ENCODE results near the gene SKA1.
A peak's percentile ranks its signal among the peaks of the same experiment; 100 is the strongest.
"Not testable (repeated sequence)": the region's sequence is repeated elsewhere in the genome, so short reads cannot be mapped to it uniquely, and the experiment has no call there.

Gene SKA1

DNA sequence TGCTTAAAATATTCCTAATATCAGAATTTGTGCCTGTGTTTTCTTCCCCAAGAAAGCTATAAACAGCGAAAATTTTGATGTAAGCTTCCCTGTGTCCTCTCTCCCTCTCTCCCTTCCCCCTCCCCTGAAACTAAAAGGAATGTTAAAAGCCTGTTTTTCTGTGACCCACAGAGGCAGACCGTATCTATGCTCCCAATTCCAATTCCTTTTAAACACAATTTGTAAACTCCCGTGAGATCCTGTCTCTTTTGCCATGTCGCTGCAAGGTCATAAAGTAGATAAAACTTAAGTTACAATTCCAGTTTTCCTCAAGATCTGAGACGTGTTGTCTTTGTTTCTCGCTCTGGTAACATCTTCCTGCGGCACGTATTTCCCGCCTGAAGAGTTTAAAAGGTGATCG is 23.3 kb downstream of the SKA1 start:
- TF ChIP-seq, protein P1, sequence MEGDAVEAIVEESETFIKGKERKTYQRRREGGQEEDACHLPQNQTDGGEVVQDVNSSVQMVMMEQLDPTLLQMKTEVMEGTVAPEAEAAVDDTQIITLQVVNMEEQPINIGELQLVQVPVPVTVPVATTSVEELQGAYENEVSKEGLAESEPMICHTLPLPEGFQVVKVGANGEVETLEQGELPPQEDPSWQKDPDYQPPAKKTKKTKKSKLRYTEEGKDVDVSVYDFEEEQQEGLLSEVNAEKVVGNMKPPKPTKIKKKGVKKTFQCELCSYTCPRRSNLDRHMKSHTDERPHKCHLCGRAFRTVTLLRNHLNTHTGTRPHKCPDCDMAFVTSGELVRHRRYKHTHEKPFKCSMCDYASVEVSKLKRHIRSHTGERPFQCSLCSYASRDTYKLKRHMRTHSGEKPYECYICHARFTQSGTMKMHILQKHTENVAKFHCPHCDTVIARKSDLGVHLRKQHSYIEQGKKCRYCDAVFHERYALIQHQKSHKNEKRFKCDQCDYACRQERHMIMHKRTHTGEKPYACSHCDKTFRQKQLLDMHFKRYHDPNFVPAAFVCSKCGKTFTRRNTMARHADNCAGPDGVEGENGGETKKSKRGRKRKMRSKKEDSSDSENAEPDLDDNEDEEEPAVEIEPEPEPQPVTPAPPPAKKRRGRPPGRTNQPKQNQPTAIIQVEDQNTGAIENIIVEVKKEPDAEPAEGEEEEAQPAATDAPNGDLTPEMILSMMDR (conservative IDR thresholded peaks at IDR 0.05; ENCODE audit: control insufficient read depth, insufficient read depth, low read depth, low read length): no peak
- no peak overlapping the region for H3K4me3 ChIP-seq (ENCODE audit: control insufficient read depth, low read depth, low read length)
- no peak for DNase-seq (ENCODE audit: low read depth)

DNA sequence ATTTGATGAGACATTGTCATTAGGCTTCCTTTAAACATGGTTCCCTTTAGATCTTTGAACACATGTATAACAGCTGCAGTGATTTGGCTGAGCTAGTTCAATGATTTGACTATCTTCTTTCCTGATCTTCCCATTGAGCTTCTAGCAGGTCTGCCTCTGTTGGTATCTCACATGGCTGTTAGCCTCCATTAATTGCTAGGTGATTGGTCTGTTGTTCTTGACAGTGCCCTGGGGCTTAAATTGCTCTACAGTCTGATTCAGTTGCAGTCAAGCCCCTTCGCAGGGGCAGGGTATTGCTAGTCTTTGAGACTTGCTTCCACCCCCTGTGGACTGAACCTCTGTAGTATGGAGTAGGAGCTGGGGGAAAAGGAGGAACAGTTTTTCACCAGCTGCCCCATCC is 24.1 kb downstream of the SKA1 start:
- TF ChIP-seq, protein P1 (conservative IDR thresholded peaks at IDR 0.05; ENCODE audit: control insufficient read depth, insufficient read depth, low read depth, low read length): no peak
- no peak overlapping the region for H3K4me3 ChIP-seq (ENCODE audit: control insufficient read depth, low read depth, low read length)
- DNase-seq (ENCODE audit: low read depth): no peak

DNA sequence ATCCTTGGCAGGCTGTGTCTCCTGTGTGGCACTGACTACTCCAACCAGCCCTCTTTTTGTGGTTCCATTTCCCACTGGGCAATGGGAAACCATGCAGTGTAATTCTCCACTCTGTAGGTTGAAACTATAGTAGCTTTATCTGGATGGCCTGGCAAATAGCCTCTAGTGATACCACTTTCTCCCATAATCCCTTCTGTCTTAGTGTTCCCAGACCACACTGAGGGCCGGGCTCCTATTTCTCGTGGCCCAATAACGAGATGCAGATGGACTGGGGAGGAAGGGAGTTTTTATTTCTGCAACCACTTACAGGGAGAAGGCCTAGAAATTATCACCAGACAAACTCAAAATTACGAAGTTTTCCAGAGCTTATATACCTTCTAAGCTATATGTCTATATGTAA is 24.7 kb downstream of the SKA1 start:
- DNase-seq (ENCODE audit: low read depth): peak; percentile 11
- H3K4me3 ChIP-seq (ENCODE audit: control insufficient read depth, low read depth, low read length): no peak overlapping the region
- TF ChIP-seq, protein P1 (conservative IDR thresholded peaks at IDR 0.05; ENCODE audit: control insufficient read depth, insufficient read depth, low read depth, low read length): no peak

DNA sequence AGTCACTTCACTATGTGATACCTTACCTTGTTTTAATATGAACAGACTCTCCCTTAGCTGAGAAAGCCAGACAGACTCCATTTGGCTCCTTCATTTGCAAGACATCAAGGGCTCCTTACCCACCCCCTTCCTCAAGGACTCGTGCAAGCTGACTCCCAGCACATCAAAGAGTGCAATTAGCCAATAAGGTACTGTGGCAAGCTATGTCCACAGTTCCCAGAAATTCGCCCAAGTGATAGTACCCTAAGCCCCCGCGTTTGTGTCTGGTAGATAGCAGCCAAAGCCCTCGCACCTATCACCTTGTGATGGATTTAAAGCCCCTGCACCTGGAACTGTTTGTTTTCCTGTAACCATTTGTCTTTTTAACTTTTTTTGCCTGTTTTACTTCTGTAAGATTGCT is 25.6 kb downstream of the SKA1 start:
- not testable (repeated sequence) for DNase-seq (ENCODE audit: low read depth); H3K4me3 ChIP-seq (ENCODE audit: control insufficient read depth, low read depth, low read length)

DNA sequence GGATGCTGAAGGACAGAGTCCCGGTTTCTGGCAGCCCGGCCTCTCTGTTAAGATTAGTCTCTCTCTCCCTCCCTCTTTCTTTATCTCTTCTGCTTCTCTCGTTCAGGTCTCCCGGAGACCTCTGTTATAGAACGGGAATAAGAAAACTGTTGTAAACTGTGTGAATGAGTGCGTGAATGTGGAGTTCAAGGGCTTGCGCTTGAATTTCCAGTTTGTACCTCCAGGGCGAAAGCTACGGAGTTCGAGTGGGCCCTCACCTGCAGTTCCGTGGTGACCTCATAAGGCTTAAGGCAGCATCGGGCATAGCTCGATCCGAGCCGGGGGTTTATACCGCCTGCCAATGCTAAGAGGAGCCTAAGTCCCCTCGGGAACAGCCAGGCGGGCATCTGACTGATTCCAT is 26.4 kb downstream of the SKA1 start:
- no peak overlapping the region for H3K4me3 ChIP-seq (ENCODE audit: control insufficient read depth, low read depth, low read length)
- no peak for DNase-seq (ENCODE audit: low read depth)
- TF ChIP-seq, protein P1 (conservative IDR thresholded peaks at IDR 0.05; ENCODE audit: control insufficient read depth, insufficient read depth, low read depth, low read length): no peak

DNA sequence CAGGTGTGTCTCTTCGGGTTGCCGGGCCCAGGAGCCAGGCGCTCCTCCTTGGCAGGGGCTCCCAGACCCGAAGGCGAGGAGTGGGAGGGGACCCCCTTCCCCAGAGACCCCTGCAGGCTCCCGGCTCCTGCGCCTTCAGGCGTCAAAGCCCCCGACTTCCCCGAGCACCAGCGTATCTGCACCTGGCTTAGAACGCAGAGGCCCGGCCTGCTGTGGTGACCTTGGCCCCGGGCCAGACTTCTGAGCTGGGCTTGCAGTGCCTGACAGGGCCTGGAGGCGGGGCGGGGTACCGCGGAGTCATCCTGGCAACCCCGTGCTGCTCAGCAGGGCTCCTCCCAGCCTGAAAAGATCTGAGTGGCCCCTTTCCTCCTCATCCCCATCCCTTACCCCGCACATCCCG is 27.0 kb downstream of the SKA1 start:
- TF ChIP-seq, protein P1 (conservative IDR thresholded peaks at IDR 0.05; ENCODE audit: control insufficient read depth, insufficient read depth, low read depth, low read length): no peak
- H3K4me3 ChIP-seq (ENCODE audit: control insufficient read depth, low read depth, low read length): no peak overlapping the region
- peak; percentile 47 for DNase-seq (ENCODE audit: low read depth)

DNA sequence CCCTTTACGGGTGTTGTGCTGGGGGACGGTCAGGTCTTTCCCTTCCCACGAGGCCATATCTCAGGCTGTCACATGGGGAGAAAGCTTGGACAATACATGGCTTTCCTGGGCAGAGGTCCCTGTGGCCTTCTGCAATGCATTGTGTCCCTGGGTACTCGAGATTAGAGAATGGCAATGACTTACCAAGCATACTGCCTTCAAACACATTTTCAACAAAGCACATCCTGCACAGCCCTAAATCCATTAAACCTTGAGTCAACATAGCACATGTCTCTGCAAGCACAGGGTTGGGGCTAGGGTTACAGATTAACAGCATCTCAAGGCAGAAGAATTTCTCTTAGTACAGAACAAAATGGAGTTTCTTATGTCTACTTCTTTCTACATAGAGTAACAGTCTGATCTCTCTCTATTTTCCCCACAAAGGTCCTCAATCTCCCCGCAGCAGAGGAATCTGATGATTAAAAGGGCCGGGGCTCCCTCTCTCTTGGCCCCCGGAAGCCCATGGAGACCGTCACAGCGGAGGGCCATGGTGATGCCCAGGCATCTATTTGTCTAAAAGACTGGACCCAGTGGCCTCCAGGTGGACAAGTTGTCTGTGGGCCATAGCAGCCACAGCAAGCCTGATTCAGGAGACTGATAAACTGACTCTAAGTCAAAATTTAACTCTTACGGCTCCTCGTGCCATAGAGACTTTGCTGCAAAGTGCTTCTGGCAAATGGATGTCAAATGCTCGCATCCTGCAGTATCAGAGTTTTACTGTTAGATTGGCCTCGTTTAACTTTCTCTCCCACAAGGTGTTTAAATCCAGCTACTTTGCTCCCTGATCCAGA is 30.1 kb downstream of the SKA1 start:
- not testable (repeated sequence) for DNase-seq (ENCODE audit: low read depth)

More for the DNA sequence above, 30.1 kb downstream of the SKA1 start:
- not testable (repeated sequence) for H3K4me3 ChIP-seq (ENCODE audit: control insufficient read depth, low read depth, low read length)

All from fibroblast of mammary gland (primary cell).